Keratinocyte (primary cell): ENCODE measurements around the gene FAHD1. TPM values are rescaled to one million over a fixed set of nuclear protein-coding genes. Genes with fewer than 3 reads are reported as not detected.

ENCODE experiments used
- DNase-seq: peaks from one replicate; pipeline ENCODE4 v3.0.0-alpha.2; 2011; ENCODE audit warnings: low read depth, missing footprints, low spot score
- FAIRE-seq: peaks from 2 replicates; lab custom pipeline; 2011; peaks lifted over from hg19 to GRCh38; lab: Jason Lieb, UNC
- H2AFZ ChIP-seq: 2 replicates; pipeline ENCODE4 v1.6.0; 2012; ENCODE audit warnings: low read length, control low read depth, inconsistent platforms; ENCODE audit not compliant: control insufficient read depth
- H3K27ac ChIP-seq: 2 replicates; pipeline ENCODE4 v1.5.1; 2011; ENCODE audit warnings: low read length; ENCODE audit not compliant: control insufficient read depth, insufficient read depth
- H3K27me3 ChIP-seq: 3 replicates; pipeline ENCODE4 v1.6.0; 2011; ENCODE audit warnings: low read length; ENCODE audit not compliant: control insufficient read depth, insufficient read depth; ENCODE audit errors: extremely low read depth
- H3K36me3 ChIP-seq, 2 experiments: 2 replicates in 1 of 2; 3 replicates in 1 of 2; pipeline ENCODE4 v1.5.1; 2011; ENCODE audit warnings: low read length in 2 of 2, mild to moderate bottlenecking in 1 of 2; ENCODE audit not compliant: control insufficient read depth in 2 of 2, insufficient read depth in 2 of 2; ENCODE audit errors: extremely low read depth in 1 of 2
- H3K4me1 ChIP-seq: 3 replicates; pipeline ENCODE4 v1.5.1; 2011; ENCODE audit warnings: low read length; ENCODE audit not compliant: control insufficient read depth, insufficient read depth; ENCODE audit errors: extremely low read depth
- H3K4me2 ChIP-seq: 3 replicates; pipeline ENCODE4 v1.6.0; 2011; ENCODE audit warnings: low read depth, low read length; ENCODE audit not compliant: control insufficient read depth, insufficient read depth; ENCODE audit errors: extremely low read depth
- H3K4me3 ChIP-seq, 3 experiments: fragments of 200-600 bp in 1 of 3; sonication (generic) in 1 of 3; 2 replicates in 2 of 3; 3 replicates in 1 of 3; pipeline ENCODE4 v1.5.1; 2011 to 2016; ENCODE audit warnings: low read length in 3 of 3, mild to moderate bottlenecking in 3 of 3, control low read depth in 2 of 3, inconsistent platforms in 1 of 3, low read depth in 1 of 3, mixed read lengths in 1 of 3, mixed run types in 1 of 3, moderate library complexity in 1 of 3; ENCODE audit not compliant: control insufficient read depth in 2 of 3, insufficient read depth in 2 of 3; ENCODE audit errors: extremely low read depth in 1 of 3
- H3K79me2 ChIP-seq: 2 replicates; pipeline ENCODE4 v1.6.0; 2012; ENCODE audit warnings: low read length; ENCODE audit not compliant: control insufficient read depth, insufficient read depth
- H3K9ac ChIP-seq: 3 replicates; pipeline ENCODE4 v1.6.0; 2011; ENCODE audit warnings: low read length; ENCODE audit not compliant: control insufficient read depth, insufficient read depth; ENCODE audit errors: extremely low read depth
- H3K9me1 ChIP-seq: 3 replicates; pipeline ENCODE4 v1.6.0; 2011; ENCODE audit warnings: low read length; ENCODE audit not compliant: control insufficient read depth, insufficient read depth; ENCODE audit errors: extremely low read depth
- H3K9me3 ChIP-seq: 2 replicates; pipeline ENCODE4 v1.5.1; 2012; ENCODE audit warnings: low read depth, low read length; ENCODE audit not compliant: control insufficient read depth
- H4K20me1 ChIP-seq: 3 replicates; pipeline ENCODE4 v1.6.0; 2011; ENCODE audit warnings: low read length; ENCODE audit not compliant: control insufficient read depth, insufficient read depth; ENCODE audit errors: extremely low read depth
- CTCF ChIP-seq, 3 experiments: IDR thresholded peaks in 1 of 3; conservative IDR thresholded peaks in 1 of 3; optimal IDR thresholded peaks in 1 of 3; 2 replicates in 2 of 3; 3 replicates in 1 of 3; pipeline versions ENCODE3 to v1.5.1; 2011; ENCODE audit warnings: low read length in 3 of 3, mild to moderate bottlenecking in 3 of 3, moderate library complexity in 2 of 3, control low read depth in 1 of 3, inconsistent platforms in 1 of 3; ENCODE audit not compliant: insufficient read depth in 2 of 3; ENCODE audit errors: extremely low read depth in 1 of 3
- EZH2 ChIP-seq: IDR thresholded peaks from one replicate; pipeline ENCODE4 v1.6.1; 2012; ENCODE audit warnings: inconsistent platforms, mild to moderate bottlenecking, low read length, moderate library complexity
- dilution Hi-C: fragments of 300-500 bp; cut with MboI; formaldehyde crosslinking; loops from one replicate; pipeline ENCODE4 v1.7.0; 2020; ENCODE audit warnings: low sequenced_read_pairs; ENCODE audit not compliant: extremely low pct_ligation_motif_present
- polyA plus RNA-seq, 5 experiments: library from polyadenylated mRNA; depleted of rRNA in 3 of 5; stranded (reverse) in 3 of 5; stranded (forward) in 1 of 5; unstranded in 1 of 5; fragments of >200 nt; gene quantifications; 1 replicate in 1 of 5; 2 replicates in 3 of 5; 3 replicates in 1 of 5; pipeline versions ENCODE4 v1.2.1 to v1.2.3, GENCODE V29; 2011 to 2012; ENCODE audit warnings: missing spikeins in 2 of 5, low read depth in 1 of 5, low replicate concordance in 1 of 5

Gene FAHD1
- polyA plus RNA-seq, 1 donor (not counting 4 experiments of a cell fraction or from before 2014, with no cell fraction given) = 29.4 TPM

- no peak overlapping the region for H3K4me3 ChIP-seq
Measured at GRCh38 chr16:1790261-1790610, 36.8 kb upstream of the FAHD1 start.

GRCh38 chr16:1790611-1791255 is 36.3 kb upstream of the FAHD1 start:
- dilution Hi-C loops = no loop called here

More at GRCh38 chr16:1790261-1790610, 36.8 kb upstream of the FAHD1 start:
- Histone ChIP-seq H3K36me3 (peaks cover 0 to 11% of the 10 kb centered on the region in 2 experiments), H4K20me1 (peaks cover 3% of the 10 kb centered on the region), H3K79me2 (peaks cover 25% of the 10 kb centered on the region), H3K9me1 (no peaks in the 10 kb centered on the region), H2AFZ (no peak overlapping the region), H3K9me3 (no peaks in the 10 kb centered on the region), H3K27ac (no peak overlapping the region), H3K9ac (no peak overlapping the region), H3K4me1 (peaks cover 15% of the 10 kb centered on the region), H3K27me3 (no peaks in the 10 kb centered on the region), H3K4me2 (no peak overlapping the region)
- no peak for TF ChIP-seq CTCF (optimal IDR thresholded peaks at IDR 0.05 in 1 of 3, IDR thresholded peaks at IDR 0.05 in 1 of 3, conservative IDR thresholded peaks at IDR 0.05 in 1 of 3; ENCODE audit: extremely low read depth in 1 of 3, insufficient read depth in 2 of 3, low read length in 3 of 3)
- no peak for FAIRE-seq
- dilution Hi-C loops = no loop called here
- no peak for DNase-seq

More at GRCh38 chr16:1790611-1791255, 36.3 kb upstream of the FAHD1 start:
- Histone ChIP-seq H3K4me1 (peaks cover 15% of the 10 kb centered on the region), H4K20me1 (peaks cover 3% of the 10 kb centered on the region), H3K9me3 (no peaks in the 10 kb centered on the region), H3K9ac (no peak overlapping the region), H3K79me2 (peaks cover 21% of the 10 kb centered on the region), H2AFZ (no peak overlapping the region), H3K9me1 (no peaks in the 10 kb centered on the region), H3K4me2 (no peak overlapping the region), H3K36me3 (peaks cover 0 to 11% of the 10 kb centered on the region in 2 experiments), H3K27ac (no peak overlapping the region), H3K4me3 (no peak overlapping the region), H3K27me3 (no peaks in the 10 kb centered on the region)
- no peak for TF ChIP-seq EZH2
- no peak for TF ChIP-seq CTCF (optimal IDR thresholded peaks at IDR 0.05 in 1 of 3, IDR thresholded peaks at IDR 0.05 in 1 of 3, conservative IDR thresholded peaks at IDR 0.05 in 1 of 3; ENCODE audit: extremely low read depth in 1 of 3, insufficient read depth in 2 of 3, low read length in 3 of 3)
- no peak for FAIRE-seq
- no peak for DNase-seq
